Bone marrow (tissue), 2 donors: ENCODE results near the gene GRIA3.
"Not testable (repeated sequence)": the region's sequence is repeated elsewhere in the genome, so short reads cannot be mapped to it uniquely, and the experiment has no call there.

Source experiments
- DNase-seq, 2 donors: peaks; one replicate each; lab custom pipeline; 2025; lab: John Stamatoyannopoulos, UW

GRIA3 gene

GRCh38 chrX:123274796-123275195 lies 90.7 kb downstream of the GRIA3 start:
- DNase-seq = no peak

GRCh38 chrX:123277347-123277746 lies 93.3 kb downstream of the GRIA3 start:
- DNase-seq = no peak

GRCh38 chrX:123277821-123278220 lies 93.7 kb downstream of the GRIA3 start:
- DNase-seq = no peak

DNA sequence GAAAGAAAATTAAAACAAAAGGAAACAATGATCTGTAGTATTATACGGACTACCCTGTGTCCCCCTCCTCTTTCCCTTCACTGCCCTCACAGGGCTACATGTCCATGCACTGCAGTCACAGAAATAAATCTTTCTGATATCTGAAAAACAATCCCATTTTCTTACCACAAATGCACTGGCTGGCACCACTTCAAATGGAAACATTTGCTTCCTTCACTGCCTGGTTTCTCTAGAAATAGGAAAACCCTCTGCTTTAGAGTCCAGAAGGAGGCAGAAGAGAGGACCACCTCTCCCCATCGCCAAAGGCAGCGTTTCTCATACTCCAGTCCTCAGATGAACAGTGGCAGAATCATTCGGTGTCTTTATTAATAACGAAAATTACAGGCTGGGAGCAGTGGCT lies 98.2 kb downstream of the GRIA3 start:
- DNase-seq = no peak

DNA sequence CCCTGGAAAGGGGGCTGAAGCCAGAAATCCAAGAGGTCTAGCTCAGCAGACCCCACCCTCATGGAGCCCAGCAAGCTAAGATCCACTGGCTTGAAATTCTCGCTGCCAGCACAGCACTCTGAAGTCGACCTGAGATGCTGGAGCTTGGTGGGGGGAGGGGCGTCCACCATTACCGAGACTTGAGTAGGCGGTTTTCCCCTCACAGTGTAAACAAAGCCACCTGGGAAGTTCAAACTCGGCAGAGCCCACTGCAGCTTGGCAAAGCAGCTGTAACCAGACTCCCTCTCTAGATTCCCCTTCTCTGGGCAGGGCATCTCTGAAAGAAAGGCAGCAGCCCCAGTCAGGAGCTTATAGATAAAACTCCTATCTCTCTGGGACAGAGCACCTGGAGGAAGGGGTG lies 99.3 kb downstream of the GRIA3 start:
- not testable (repeated sequence) for DNase-seq

DNA sequence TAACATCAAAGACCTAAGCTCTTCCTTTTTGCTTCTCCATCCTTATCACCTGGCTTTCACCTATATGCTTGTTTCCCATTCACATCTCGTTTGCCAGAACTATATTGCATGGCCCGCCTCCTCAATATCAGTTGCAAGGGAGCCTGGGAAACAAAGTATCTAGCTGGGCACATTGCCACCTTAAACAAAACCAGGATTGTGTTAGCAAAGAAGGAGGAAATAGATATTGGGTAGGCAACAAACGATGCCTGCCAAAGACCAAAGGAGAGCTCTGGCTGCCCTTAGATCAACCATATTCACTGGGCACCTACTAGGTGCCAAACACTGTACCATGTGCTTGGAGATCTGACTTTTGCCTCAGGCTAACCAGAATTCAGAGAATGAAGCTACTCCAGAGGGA lies 107.5 kb downstream of the GRIA3 start:
- no peak for DNase-seq

DNA sequence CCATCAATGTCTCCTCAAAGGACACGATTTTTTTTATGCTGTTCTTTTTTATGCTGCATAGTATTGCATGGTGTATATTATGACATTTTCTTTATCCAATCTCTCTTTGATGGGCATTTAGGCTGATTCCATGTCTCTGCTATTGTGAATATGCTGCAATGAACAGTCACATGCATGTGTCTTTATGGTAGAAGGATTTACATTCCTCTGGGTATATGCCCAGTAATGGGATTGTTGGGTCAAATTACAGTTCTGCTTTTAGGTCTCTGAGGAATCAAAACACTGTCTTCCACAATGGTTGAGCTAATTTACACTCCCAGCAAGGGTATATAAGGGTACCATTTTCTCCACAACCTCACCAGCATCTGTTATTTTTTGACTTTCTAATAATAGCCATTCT lies 113.9 kb downstream of the GRIA3 start:
- DNase-seq = no peak

DNA sequence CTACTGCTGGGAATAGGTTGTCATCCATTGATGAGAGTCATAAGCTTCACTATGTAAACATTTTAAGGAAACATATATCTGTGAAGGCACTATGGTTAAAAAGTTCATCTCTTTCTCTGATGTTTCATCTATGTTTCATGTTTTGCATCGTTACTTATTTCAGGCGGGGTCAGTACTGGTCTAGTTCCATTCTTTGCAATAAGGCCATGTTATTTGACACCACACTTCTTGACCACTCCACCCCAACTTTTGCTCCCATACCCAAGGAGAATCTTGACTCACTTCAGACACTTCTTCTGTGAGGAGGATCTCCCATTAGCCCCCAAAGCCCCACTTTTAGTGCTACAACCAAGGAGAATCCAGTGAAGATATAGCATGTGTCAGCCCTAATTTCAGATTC lies 119.4 kb downstream of the GRIA3 start:
- DNase-seq = no peak

DNA sequence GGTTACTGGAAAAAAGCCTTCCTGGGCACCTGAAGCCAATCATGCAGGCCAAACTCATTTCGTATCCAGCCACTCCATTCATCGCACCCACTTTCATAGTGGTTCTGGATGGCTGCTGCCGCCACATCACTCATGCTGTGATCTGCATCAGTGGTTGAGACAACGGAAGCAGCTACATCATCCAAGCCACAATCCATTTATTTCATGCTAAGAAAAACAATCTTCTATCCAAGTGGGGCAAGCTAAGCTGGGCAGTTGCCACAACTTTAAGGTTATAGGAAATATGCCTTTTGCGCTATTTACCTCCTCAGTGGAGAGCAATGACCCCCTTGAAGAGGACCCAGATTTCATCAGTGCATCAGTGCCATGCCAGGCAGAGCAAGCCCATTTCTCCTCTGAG lies 124.6 kb downstream of the GRIA3 start:
- no peak for DNase-seq

- DNase-seq = no peak
These were observed 126.0 kb downstream of the GRIA3 start for GRCh38 chrX:123310112-123310511.

- no peak for DNase-seq
These were observed 127.4 kb downstream of the GRIA3 start for GRCh38 chrX:123311486-123311885.

DNA sequence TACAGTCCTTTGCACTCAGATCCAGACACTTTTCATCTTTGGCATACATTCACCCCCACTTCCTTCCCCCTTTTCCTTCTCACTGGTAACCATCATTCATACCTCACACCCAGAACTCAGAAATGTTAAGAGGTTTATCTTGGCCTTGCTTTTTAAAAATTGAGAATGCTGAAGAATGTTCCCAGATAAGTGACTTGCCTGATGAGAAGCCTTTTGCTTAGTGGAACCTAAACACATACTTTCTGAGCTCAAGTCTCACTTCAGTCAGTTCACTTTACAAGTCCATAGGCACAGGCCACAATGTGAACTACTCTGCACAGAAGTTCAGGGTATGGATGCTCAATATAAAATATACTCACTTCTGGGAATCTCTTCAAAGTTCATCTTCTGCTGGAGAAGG lies 129.4 kb downstream of the GRIA3 start:
- no peak for DNase-seq

- no peak for DNase-seq
These were observed 136.5 kb downstream of the GRIA3 start for GRCh38 chrX:123320622-123321021.

DNA sequence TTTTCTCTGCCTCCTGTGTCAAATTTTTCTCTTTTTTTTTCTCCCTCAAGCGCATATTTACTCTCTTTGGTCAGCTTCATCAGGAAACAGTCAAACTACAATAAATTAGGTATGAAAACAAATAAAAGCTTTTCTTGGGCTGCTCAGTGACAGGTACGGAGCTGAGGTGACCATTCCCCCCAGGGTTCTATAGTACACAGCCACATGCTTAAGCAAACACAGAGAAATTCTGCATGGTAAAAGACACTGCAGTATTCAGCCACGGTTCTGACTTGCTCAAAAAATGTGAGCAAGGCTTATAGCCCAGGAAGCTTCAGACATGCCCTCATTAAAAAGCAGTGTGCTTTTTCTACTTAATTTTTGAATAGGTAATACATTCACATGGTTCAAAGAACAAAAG lies 138.5 kb downstream of the GRIA3 start:
- no peak for DNase-seq

DNA sequence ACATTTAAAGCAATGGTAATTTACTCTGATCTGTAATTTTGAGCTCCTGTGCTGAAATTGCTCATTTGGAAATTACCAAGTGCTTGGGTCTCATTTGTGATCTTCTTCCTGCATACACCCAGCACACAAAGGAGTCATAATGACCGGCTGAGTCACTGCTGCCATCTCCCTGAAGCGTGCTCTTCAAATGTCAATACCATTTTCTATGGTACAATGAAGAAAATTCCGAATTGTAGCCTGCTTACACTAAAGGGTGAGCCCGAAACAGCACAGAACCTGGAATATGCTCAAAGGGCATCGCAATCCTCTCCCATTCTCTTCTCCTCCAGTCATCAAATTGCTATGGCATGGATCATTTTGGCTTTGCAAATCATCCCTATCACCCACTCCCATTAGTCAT lies 140.5 kb downstream of the GRIA3 start:
- DNase-seq = no peak

- DNase-seq = no peak
These were observed 146.3 kb downstream of the GRIA3 start for GRCh38 chrX:123330229-123330942.

GRCh38 chrX:123331349-123331748 lies 147.3 kb downstream of the GRIA3 start:
- DNase-seq = no peak

DNA sequence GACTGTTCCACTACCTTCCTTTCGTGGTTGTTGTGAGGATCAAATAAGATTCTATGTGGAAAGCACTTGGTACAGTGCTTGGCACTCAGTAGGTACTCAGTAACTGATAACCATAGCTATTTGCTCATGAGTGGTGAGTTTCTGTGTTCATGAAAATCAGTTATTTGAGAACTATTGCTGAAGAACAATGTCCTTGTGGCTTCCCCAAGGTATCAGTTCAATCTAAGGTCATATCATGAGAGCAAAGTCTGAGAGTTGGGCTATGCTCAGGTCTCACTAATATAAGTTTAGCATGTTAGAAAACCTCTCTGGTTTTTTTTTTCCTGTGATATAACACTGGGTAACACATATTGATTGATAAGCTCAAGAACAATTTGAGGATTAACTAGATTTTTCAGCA lies 147.8 kb downstream of the GRIA3 start:
- no peak for DNase-seq

DNA sequence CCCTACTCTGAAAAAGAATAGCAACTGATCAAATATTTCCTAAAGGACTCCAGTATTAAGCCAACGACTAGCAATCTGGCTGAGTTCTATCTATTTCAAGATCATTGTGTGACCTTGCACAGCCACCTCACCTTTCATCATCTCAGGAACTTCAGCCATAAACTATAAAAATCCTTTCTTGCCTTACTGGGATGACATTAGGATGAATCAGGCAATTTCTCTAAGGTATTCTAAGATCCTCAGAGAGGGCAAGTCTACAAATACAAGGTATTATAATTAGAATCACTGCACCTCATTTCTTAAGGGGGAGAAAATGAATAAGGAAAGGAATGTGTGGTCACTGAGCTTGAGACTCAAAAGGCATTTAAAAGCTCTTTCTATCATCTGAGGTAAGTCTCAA lies 152.6 kb downstream of the GRIA3 start:
- no peak for DNase-seq

- no peak for DNase-seq
These were observed 154.0 kb downstream of the GRIA3 start for GRCh38 chrX:123337886-123338639.

DNA sequence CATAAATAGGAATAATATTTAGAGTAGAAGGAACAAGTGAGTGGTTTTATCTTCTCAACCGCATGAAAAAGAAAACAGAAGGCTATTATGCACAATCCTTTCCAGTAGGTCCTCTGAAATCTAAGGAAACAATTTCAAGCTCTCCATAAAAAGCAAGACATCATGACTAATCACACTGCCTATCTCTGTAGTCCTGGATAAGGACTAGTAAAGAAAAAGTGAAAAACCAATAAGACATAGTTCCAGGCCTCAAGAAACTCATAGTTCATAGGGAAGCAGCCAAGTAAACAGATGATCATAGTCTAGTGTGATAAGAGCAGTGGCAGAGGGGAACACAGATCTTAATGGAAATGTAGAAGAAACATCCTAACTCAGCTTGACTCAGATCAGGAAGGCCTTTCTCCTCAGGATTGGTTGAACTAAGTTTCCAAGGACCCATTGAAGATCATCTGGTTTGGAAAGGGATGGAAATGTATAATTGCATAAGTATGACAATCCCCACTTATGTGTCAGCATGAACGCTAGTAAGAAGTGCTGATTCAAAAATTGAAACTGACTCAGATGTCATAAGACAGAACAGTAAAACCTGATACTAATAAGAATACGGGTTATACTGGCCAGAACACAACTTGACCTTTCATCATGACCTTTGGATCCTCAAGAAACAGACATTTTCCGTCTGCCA lies 155.3 kb downstream of the GRIA3 start:
- no peak for DNase-seq

DNA sequence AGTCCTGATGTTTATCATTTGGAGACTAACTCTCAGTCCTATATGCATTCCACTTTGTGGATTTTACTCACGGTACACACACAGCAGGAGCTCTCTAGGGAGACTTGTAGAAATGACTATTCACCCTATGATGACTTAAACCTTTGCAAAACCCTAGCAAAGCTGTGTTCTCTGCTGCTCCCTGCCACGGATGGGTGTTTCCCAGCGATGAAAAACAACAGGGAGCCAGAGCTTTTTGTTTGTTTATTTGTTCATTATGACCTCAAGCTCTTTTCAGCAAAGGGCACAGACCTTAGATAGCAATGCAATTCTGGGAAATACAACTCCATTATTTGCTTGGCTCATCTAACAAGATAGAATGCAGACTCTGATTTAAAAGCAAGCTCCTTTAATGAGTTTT lies 156.6 kb downstream of the GRIA3 start:
- no peak for DNase-seq

GRCh38 chrX:123348468-123348867 lies 164.4 kb downstream of the GRIA3 start:
- no peak for DNase-seq
